Measurements from ENCODE around the gene SHD.

The SHD gene

DNA sequence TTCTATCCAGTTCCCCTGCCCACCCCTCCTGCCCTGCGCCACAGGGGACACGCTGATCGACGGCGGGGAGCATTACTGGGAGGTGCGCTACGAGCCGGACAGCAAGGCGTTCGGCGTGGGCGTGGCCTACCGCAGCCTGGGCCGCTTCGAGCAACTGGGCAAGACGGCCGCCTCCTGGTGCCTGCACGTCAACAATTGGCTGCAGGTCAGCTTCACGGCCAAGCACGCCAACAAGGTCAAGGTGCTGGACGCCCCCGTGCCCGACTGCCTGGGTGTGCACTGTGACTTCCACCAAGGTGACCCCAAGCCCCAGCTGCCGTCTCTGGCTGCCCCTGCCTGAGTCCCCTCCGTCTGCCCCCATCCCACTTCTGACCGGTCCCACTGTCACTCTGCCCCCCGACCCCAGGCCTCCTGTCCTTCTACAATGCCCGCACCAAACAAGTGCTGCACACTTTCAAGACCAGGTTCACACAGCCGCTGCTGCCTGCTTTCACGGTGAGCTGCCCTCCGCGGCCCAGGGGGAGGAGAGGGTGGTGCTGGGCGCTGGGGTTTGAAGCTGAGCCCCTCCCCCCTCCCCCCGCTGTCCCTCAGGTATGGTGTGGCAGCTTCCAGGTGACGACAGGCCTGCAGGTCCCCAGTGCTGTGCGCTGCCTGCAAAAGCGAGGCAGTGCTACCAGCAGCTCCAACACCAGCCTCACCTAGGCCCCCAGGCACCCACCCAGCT, 44.0 kb downstream of the SHD start:
- Histone ChIP-seq H3K27ac (no peak overlapping the region), H3K79me2 (ENCODE audit: insufficient read depth, low read depth) (no peaks in the 10 kb centered on the region), H3K36me3 (ENCODE audit: insufficient read depth) (no peaks in the 10 kb centered on the region), H3K4me2 (no peak overlapping the region), H3K4me3 (IDR thresholded peaks at IDR 0.05; ENCODE audit: insufficient read depth, low read depth, low read length) (no peak overlapping the region), H2AFZ (ENCODE audit: low read depth) (no peak overlapping the region), H3K9ac (no peak overlapping the region), H3K27me3 (ENCODE audit: insufficient read depth, low read depth) (no peaks in the 10 kb centered on the region), H3K4me1 (ENCODE audit: low read depth, poor library complexity, severe bottlenecking) (no peaks in the 10 kb centered on the region), H4K20me1 (ENCODE audit: insufficient read depth) (no peaks in the 10 kb centered on the region)
- TF ChIP-seq, protein P1, sequence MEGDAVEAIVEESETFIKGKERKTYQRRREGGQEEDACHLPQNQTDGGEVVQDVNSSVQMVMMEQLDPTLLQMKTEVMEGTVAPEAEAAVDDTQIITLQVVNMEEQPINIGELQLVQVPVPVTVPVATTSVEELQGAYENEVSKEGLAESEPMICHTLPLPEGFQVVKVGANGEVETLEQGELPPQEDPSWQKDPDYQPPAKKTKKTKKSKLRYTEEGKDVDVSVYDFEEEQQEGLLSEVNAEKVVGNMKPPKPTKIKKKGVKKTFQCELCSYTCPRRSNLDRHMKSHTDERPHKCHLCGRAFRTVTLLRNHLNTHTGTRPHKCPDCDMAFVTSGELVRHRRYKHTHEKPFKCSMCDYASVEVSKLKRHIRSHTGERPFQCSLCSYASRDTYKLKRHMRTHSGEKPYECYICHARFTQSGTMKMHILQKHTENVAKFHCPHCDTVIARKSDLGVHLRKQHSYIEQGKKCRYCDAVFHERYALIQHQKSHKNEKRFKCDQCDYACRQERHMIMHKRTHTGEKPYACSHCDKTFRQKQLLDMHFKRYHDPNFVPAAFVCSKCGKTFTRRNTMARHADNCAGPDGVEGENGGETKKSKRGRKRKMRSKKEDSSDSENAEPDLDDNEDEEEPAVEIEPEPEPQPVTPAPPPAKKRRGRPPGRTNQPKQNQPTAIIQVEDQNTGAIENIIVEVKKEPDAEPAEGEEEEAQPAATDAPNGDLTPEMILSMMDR (conservative IDR thresholded peaks at IDR 0.05; ENCODE audit: low read depth, low read length): no peak

DNA sequence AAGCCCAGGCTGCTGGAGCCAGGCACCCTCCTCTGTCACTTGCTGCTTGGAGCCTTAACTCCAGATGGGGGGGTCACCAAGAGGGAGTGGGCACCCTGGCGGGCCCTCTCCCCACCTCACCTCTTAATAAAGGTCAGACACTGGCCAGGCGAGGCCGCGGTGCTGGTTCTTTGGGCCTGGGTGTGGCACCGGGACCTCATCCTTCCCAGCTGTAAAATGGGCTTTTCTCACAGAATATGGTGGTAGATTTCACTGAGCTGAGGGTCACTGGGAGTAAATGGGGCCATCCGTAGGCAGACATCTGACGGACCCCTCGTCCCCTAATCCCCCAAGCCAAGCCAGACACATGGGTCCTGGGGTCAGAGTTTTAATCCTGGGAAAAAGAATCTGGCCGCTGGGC, 44.6 kb downstream of the SHD start:
- Histone ChIP-seq H3K79me2 (ENCODE audit: insufficient read depth, low read depth) (no peaks in the 10 kb centered on the region), H4K20me1 (ENCODE audit: insufficient read depth) (no peaks in the 10 kb centered on the region), H3K4me3 (IDR thresholded peaks at IDR 0.05; ENCODE audit: insufficient read depth, low read depth, low read length) (no peak overlapping the region), H3K4me2 (no peak overlapping the region), H2AFZ (ENCODE audit: low read depth) (no peak overlapping the region), H3K9ac (no peak overlapping the region), H3K4me1 (ENCODE audit: low read depth, poor library complexity, severe bottlenecking) (no peaks in the 10 kb centered on the region), H3K36me3 (ENCODE audit: insufficient read depth) (no peaks in the 10 kb centered on the region), H3K27me3 (ENCODE audit: insufficient read depth, low read depth) (no peaks in the 10 kb centered on the region), H3K27ac (no peak overlapping the region)
- TF ChIP-seq, protein P1 (conservative IDR thresholded peaks at IDR 0.05; ENCODE audit: low read depth, low read length): no peak

DNA sequence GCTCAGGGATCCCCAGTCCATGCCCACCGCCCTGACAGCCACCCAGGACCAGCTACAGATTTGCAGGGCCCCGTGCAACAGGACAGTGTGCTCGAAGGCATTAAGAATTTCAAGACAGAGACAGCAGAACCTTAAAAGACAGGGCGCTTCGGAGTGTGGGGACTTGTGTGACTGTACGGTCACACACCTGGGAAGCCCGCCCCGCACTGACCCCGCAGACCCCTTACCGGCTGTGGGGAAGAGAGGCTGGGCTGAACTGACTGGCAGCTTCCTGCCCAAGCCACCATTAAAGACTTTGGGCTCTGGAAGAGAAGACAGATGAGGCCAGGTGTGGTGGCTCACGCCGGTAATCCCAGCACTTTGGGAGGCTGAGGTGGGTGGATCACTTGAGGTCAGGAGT, 45.2 kb downstream of the SHD start:
- H3K79me2 ChIP-seq (ENCODE audit: insufficient read depth, low read depth): no peaks in the 10 kb centered on the region
- no peaks in the 10 kb centered on the region for H4K20me1 ChIP-seq (ENCODE audit: insufficient read depth)
- H3K27me3 ChIP-seq (ENCODE audit: insufficient read depth, low read depth): no peaks in the 10 kb centered on the region
- no peak overlapping the region for H2AFZ ChIP-seq (ENCODE audit: low read depth)
- no peak overlapping the region for H3K27ac ChIP-seq
- no peak overlapping the region for H3K4me2 ChIP-seq
- H3K9ac ChIP-seq: no peak overlapping the region
- no peaks in the 10 kb centered on the region for H3K36me3 ChIP-seq (ENCODE audit: insufficient read depth)
- H3K4me1 ChIP-seq (ENCODE audit: low read depth, poor library complexity, severe bottlenecking): no peaks in the 10 kb centered on the region
- TF ChIP-seq, protein P1 (conservative IDR thresholded peaks at IDR 0.05; ENCODE audit: low read depth, low read length): no peak
- no peak overlapping the region for H3K4me3 ChIP-seq (IDR thresholded peaks at IDR 0.05; ENCODE audit: insufficient read depth, low read depth, low read length)

DNA sequence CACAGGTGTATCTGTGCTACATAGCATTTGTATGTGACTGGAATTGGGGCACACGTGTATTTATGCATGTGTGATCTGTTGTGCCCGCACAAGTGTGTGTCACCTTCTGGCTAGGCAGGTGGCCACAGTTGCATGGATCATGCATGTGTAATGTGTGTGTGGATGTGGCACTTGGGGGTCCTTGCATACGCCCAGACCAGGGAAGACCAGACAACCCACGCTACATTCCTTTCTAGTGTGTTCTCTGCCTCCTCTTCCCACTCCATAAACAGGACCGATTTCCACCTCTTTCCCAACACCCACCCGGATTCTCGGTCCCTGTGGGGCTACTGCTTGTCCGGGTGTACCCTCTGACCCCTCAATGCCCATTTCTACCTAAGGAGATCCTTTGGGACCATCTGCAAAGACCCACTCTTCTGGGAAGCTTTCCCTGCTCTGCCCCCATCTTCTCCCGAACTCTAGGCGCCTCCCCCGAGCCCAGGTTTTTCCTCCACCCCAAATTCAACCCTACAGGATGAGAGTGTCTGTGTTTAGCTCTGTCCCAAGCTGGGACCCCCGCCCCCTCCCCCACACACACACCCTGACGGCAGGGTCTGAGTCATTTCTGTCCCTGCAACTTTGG, 47.3 kb downstream of the SHD start:
- no peak overlapping the region for H3K4me3 ChIP-seq (IDR thresholded peaks at IDR 0.05; ENCODE audit: insufficient read depth, low read depth, low read length)
- H4K20me1 ChIP-seq (ENCODE audit: insufficient read depth): no peaks in the 10 kb centered on the region
- H3K79me2 ChIP-seq (ENCODE audit: insufficient read depth, low read depth): no peaks in the 10 kb centered on the region
- TF ChIP-seq, protein P1 (conservative IDR thresholded peaks at IDR 0.05; ENCODE audit: low read depth, low read length): no peak
- H2AFZ ChIP-seq (ENCODE audit: low read depth): no peak overlapping the region
- no peaks in the 10 kb centered on the region for H3K27me3 ChIP-seq (ENCODE audit: insufficient read depth, low read depth)
- no peaks in the 10 kb centered on the region for H3K4me1 ChIP-seq (ENCODE audit: low read depth, poor library complexity, severe bottlenecking)
- H3K4me2 ChIP-seq: no peak overlapping the region
- no peak overlapping the region for H3K27ac ChIP-seq
- H3K36me3 ChIP-seq (ENCODE audit: insufficient read depth): no peaks in the 10 kb centered on the region
- no peak overlapping the region for H3K9ac ChIP-seq

Measured in KMS-11 (cell line).